PFSK-1 (cell line): ENCODE data around the gene RPS6KA6.

Experiments used
- FOXP2 ChIP-seq: optimal IDR thresholded peaks from 2 replicates; pipeline ENCODE3; 2011; ENCODE audit warnings: borderline replicate concordance, control low read depth, inconsistent platforms; ENCODE audit not compliant: insufficient read depth; ENCODE audit errors: extremely low read length, extremely low read depth
- POLR2AphosphoS5 ChIP-seq: IDR thresholded peaks from 2 replicates; pipeline ENCODE4 v1.6.1; 2012; ENCODE audit warnings: low read depth, mild to moderate bottlenecking, control low read depth, low read length, moderate library complexity
- SIN3A ChIP-seq: IDR thresholded peaks from 2 replicates; pipeline ENCODE4 v1.6.1; 2012; ENCODE audit warnings: mild to moderate bottlenecking, low read length, moderate library complexity, borderline replicate concordance; ENCODE audit not compliant: insufficient read depth
- TAF1 ChIP-seq: IDR thresholded peaks from 2 replicates; pipeline ENCODE4 v1.6.1; 2012; ENCODE audit warnings: low read length, control low read depth, borderline replicate concordance; ENCODE audit not compliant: insufficient read depth
- TF ChIP-seq, protein P1 (sequence below), 2 experiments: IDR thresholded peaks; 2 replicates each; pipeline versions ENCODE4 v1.6.1 to v1.8.0; 2011 to 2012; ENCODE audit warnings: low read depth in 2 of 2, low read length in 2 of 2, control low read depth in 1 of 2, inconsistent platforms in 1 of 2, mild to moderate bottlenecking in 1 of 2, moderate library complexity in 1 of 2; ENCODE audit not compliant: insufficient read depth in 1 of 2

RPS6KA6 gene

DNA sequence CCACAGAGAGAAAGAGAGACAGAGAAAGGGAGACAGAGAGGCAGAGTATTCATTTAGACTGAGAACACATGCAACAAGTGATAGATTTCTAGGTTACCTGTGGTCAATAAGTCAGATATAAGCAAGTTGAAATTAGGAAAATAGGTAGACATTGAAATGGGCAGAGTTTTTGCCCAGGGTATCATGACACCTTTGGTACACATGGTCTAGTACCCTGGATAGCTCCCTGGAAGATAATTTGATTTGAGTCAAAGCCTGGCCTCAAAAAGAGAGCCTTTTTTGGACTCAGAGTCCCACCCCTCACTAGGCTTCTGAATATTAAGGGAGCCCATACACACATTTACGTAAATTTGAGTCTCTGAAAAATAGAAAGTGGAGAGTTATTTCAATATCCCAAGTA, 4.0 kb upstream of the RPS6KA6 start:
- no peak for TF ChIP-seq SIN3A
- no peak for TF ChIP-seq FOXP2
- no peak for TF ChIP-seq POLR2AphosphoS5
- TF ChIP-seq TAF1: no peak
- TF ChIP-seq, protein P1, sequence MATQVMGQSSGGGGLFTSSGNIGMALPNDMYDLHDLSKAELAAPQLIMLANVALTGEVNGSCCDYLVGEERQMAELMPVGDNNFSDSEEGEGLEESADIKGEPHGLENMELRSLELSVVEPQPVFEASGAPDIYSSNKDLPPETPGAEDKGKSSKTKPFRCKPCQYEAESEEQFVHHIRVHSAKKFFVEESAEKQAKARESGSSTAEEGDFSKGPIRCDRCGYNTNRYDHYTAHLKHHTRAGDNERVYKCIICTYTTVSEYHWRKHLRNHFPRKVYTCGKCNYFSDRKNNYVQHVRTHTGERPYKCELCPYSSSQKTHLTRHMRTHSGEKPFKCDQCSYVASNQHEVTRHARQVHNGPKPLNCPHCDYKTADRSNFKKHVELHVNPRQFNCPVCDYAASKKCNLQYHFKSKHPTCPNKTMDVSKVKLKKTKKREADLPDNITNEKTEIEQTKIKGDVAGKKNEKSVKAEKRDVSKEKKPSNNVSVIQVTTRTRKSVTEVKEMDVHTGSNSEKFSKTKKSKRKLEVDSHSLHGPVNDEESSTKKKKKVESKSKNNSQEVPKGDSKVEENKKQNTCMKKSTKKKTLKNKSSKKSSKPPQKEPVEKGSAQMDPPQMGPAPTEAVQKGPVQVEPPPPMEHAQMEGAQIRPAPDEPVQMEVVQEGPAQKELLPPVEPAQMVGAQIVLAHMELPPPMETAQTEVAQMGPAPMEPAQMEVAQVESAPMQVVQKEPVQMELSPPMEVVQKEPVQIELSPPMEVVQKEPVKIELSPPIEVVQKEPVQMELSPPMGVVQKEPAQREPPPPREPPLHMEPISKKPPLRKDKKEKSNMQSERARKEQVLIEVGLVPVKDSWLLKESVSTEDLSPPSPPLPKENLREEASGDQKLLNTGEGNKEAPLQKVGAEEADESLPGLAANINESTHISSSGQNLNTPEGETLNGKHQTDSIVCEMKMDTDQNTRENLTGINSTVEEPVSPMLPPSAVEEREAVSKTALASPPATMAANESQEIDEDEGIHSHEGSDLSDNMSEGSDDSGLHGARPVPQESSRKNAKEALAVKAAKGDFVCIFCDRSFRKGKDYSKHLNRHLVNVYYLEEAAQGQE (IDR thresholded peaks at IDR 0.05; ENCODE audit: insufficient read depth in 1 of 2, low read depth in 2 of 2, low read length in 2 of 2): peak in 1 of 2 experiments; percentile 84; a peak in 2 of 4 replicates

DNA sequence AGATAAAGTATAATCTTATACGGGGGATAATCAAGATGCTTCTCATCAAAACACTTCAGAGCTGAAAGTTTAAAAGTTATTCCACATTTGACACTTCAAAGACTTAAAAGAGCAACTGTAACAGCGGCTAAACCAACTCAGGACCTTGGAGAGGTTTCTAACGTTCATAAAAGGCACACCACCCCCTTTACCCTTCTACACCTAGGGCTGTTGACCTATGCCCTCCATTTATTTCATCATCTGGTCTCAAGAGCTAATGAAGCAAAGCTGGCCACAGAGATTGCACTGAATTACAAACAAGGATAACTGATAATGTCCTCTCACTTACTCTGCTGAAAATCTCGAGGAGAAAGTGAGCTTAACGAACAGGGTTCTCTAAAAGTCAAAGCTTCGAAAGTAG, 1.1 kb upstream of the RPS6KA6 start:
- TF ChIP-seq SIN3A (no peak), FOXP2 (no peak), TAF1 (no peak), POLR2AphosphoS5 (no peak)
- TF ChIP-seq, protein P1 (IDR thresholded peaks at IDR 0.05; ENCODE audit: insufficient read depth in 1 of 2, low read depth in 2 of 2, low read length in 2 of 2): no peak

DNA sequence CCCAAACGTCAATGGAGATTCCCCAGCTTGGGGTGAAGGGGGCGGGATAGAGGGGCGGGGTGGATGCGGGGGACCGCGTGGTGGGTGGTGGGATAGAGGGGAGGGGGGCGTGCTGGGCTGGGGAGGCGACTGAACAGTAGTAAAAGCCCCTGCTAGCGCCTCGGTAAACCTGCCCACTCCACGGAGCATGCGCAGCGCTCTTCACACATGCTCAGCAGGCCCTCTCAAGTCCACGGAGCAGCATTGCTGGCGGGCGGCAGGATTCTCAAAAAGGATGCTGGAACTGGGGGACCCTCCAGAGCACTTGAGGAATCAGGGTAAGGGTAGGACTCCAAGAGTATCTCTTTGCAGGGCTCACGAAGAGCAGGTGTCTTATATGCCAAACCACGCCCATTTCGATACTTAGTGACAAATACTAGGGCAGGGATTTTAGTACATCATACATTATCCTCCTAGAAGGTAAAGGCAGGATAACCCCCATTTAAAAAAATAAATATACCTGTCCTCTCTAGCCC, 378 bp upstream of the RPS6KA6 start:
- TF ChIP-seq TAF1 (no peak), POLR2AphosphoS5 (no peak), SIN3A (no peak)
- TF ChIP-seq, protein P1 (IDR thresholded peaks at IDR 0.05; ENCODE audit: insufficient read depth in 1 of 2, low read depth in 2 of 2, low read length in 2 of 2): no peak

DNA sequence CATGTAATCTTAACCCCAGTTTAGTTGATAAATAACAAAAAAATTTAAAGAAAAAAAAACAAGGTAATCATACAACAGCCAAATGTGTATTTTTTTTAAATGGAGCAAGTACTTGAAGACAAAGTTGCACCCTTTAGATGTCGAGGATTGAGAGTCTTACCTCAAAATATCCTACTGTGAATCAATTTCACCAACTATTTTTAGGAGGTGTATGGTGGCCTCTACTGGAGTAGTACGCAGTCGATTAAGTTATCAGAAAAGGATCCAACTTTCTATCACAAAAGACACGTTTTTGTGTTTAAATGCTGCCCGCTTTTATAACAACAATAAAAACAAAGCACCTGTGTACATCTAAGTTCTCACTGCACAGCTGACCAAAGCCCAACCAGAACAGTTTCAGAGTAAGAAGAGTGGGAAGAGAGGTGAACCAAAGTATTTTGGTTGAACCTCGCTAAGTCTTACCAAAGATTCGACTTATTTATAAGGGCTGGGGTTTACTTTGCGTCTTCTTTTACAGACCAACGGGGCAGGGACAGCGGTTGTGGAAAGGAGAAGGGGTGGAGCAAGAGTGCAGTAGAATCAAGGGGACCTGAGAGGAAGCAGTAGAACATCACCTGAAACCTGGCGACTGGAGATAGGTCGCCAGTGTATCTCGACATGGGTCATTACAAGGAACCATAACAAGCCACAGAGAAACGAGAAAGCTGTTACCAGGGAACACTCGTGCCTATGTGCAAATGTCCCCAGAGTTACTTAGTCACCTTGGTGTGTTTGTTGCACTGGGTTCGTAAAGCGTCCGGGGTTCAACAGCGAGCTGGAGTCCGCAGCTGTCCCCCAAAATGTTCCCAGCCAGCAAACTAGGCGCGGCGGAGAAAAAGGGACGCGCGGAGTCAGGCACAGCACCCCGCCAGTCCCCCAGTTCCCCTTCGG, 1.1 kb downstream of the RPS6KA6 start:
- TF ChIP-seq SIN3A: no peak
- no peak for TF ChIP-seq TAF1
- TF ChIP-seq, protein P1 (IDR thresholded peaks at IDR 0.05; ENCODE audit: insufficient read depth in 1 of 2, low read depth in 2 of 2, low read length in 2 of 2): no peak
- TF ChIP-seq FOXP2: no peak
- no peak for TF ChIP-seq POLR2AphosphoS5
